Body of pancreas (tissue), 4 donors: ENCODE measurements around the gene SLC37A4.

Source experiments
- CTCF ChIP-seq, 7 experiments: fragments of 450-650 bp in 4 of 7; fragments of 200-600 bp in 3 of 7; sonication (generic) in 3 of 7; IDR thresholded peaks; one replicate each; pipeline ENCODE4 v1.5.1; 2016 to 2019; ENCODE audit warnings: antibody characterized with exemption in 7 of 7
- POLR2A ChIP-seq, 3 donors: fragments of 450-650 bp; IDR thresholded peaks; one replicate each; pipeline ENCODE4 v1.6.1; 2016; ENCODE audit warnings: antibody characterized with exemption in 3 of 3, mild to moderate bottlenecking in 2 of 3

GRCh38 chr11:119024430-119025098 is 6.1 kb downstream of the SLC37A4 start:
- TF ChIP-seq CTCF (IDR thresholded peaks at IDR 0.05), result no peak
- peak in 1 of 3 donors; percentile 5 for TF ChIP-seq POLR2A (IDR thresholded peaks at IDR 0.05)
